Neuronal stem cell (in vitro differentiated cells): ENCODE measurements around the gene EDAR. TPM values are rescaled to one million over a fixed set of nuclear protein-coding genes. Genes with fewer than 3 reads are reported as not detected.

ENCODE experiments used
- small RNA-seq: library from polyadenylated mRNA; stranded (forward); fragments of <200 nt; extraction: miRNeasy Mini kit (QIAGEN cat#:217004); gene quantifications from one replicate; pipeline ENCODE3, GENCODE V24; 2013; ENCODE audit not compliant: insufficient read depth

Gene EDAR

Small RNA genes lying within 50 kb of the gene (small RNA-seq; reads per million reads assigned to genes)
- not detected for gene AC073415.1
